H1 (cell line): ENCODE data around the gene MRTO4. TPM values are rescaled to one million over a fixed set of nuclear protein-coding genes. Genes with fewer than 3 reads are reported as not detected.
"Not testable (repeated sequence)": the region's sequence is repeated elsewhere in the genome, so short reads cannot be mapped to it uniquely, and the experiment has no call there.

Experiments
- CTCF ChIA-PET: fragments of 300-600 bp; sonication (Branson Sonifier 250); formaldehyde crosslinking; loops from one replicate; lab custom pipeline; 2021; ENCODE audit not compliant: partially characterized antibody; lab: Charles Lee
- POLR2A ChIA-PET: fragments of 300-600 bp; sonication (Branson Sonifier 250); formaldehyde crosslinking; loops from one replicate; lab custom pipeline; 2021; ENCODE audit warnings: inconsistent platforms; ENCODE audit not compliant: partially characterized antibody; lab: Charles Lee
- DNase-seq, 2 experiments: peaks; one replicate each; pipeline versions ENCODE4 v3.0.0 to v3.0.0-alpha.2; 2010 to 2022; ENCODE audit warnings: low spot score in 2 of 2, low read depth in 1 of 2, mixed read lengths in 1 of 2
- FAIRE-seq: peaks from 2 replicates; lab custom pipeline; 2011; peaks lifted over from hg19 to GRCh38; lab: Jason Lieb, UNC
- H2AFZ ChIP-seq: 2 replicates; pipeline ENCODE4 v1.8.1; 2012; ENCODE audit warnings: low read length, inconsistent platforms
- H2AK5ac ChIP-seq: 2 replicates; pipeline ENCODE4 v1.6.1; 2013; ENCODE audit warnings: low read depth, low read length
- H2BK120ac ChIP-seq: replicated peaks from 2 replicates; pipeline ENCODE3; 2013; ENCODE audit warnings: low read depth, low read length, inconsistent platforms
- H2BK12ac ChIP-seq: 2 replicates; pipeline ENCODE4 v1.6.1; 2013; ENCODE audit warnings: low read depth, low read length
- H2BK15ac ChIP-seq: 2 replicates; pipeline ENCODE4 v1.6.1; 2013; ENCODE audit warnings: low read length
- H2BK20ac ChIP-seq: 2 replicates; pipeline ENCODE4 v1.6.1; 2013; ENCODE audit warnings: low read length
- H2BK5ac ChIP-seq: 2 replicates; pipeline ENCODE4 v1.6.1; 2013; ENCODE audit warnings: low read depth, low read length
- H3K14ac ChIP-seq: 2 replicates; pipeline ENCODE4 v1.6.1; 2013; ENCODE audit warnings: inconsistent platforms; ENCODE audit not compliant: insufficient read length
- H3K18ac ChIP-seq: 2 replicates; pipeline ENCODE4 v1.6.1; 2013; ENCODE audit warnings: low read length; ENCODE audit errors: extremely low read depth
- H3K23ac ChIP-seq: 2 replicates; pipeline ENCODE4 v1.6.1; 2013; ENCODE audit warnings: inconsistent platforms; ENCODE audit not compliant: insufficient read length
- H3K23me2 ChIP-seq: 2 replicates; pipeline ENCODE4 v1.6.1; 2013; ENCODE audit warnings: low read depth, low read length
- H3K27ac ChIP-seq: 2 replicates; pipeline ENCODE4 v1.6.1; 2011; ENCODE audit warnings: low read depth, low read length, inconsistent platforms
- H3K27me3 ChIP-seq, 4 experiments: replicated peaks in 1 of 4; 1 replicate in 1 of 4; 2 replicates in 3 of 4; pipeline versions ENCODE4 v1.6.1 to v1.8.1; 2011 to 2013; ENCODE audit warnings: low read length in 3 of 4, mild to moderate bottlenecking in 3 of 4, inconsistent platforms in 2 of 4, mixed read lengths in 2 of 4, moderate library complexity in 1 of 4; ENCODE audit not compliant: control insufficient read depth in 3 of 4, insufficient read depth in 3 of 4; ENCODE audit errors: extremely low read depth in 1 of 4
- H3K36me3 ChIP-seq, 4 experiments: 2 replicates each; pipeline versions ENCODE4 v1.6.1 to v1.8.1; 2011 to 2013; ENCODE audit warnings: mild to moderate bottlenecking in 4 of 4, low read length in 3 of 4, moderate library complexity in 2 of 4, control low read depth in 1 of 4, inconsistent platforms in 1 of 4; ENCODE audit not compliant: insufficient read depth in 4 of 4, control insufficient read depth in 2 of 4
- H3K4ac ChIP-seq: replicated peaks from 2 replicates; pipeline ENCODE3; 2013; ENCODE audit warnings: low read length, low read depth, mixed read lengths, inconsistent platforms; ENCODE audit not compliant: insufficient read length
- H3K4me1 ChIP-seq, 4 experiments: replicated peaks in 1 of 4; 1 replicate in 1 of 4; 2 replicates in 3 of 4; pipeline versions ENCODE4 v1.6.1 to v1.8.1; 2011 to 2013; ENCODE audit warnings: low read length in 3 of 4, inconsistent platforms in 2 of 4, mixed read lengths in 1 of 4; ENCODE audit not compliant: insufficient read depth in 4 of 4, control insufficient read depth in 3 of 4
- H3K4me2 ChIP-seq, 2 experiments: 2 replicates each; pipeline versions ENCODE4 v1.6.1 to v1.8.1; 2011 to 2013; ENCODE audit warnings: low read depth in 2 of 2, low read length in 2 of 2, control low read depth in 1 of 2, inconsistent platforms in 1 of 2, mild to moderate bottlenecking in 1 of 2; ENCODE audit not compliant: insufficient read depth in 1 of 2
- H3K4me3 ChIP-seq, 4 experiments: fragments of 200-600, 300-600 bp in 1 of 4; sonication (generic), shearing (Covaris generic), sonication (Bioruptor Twin) in 1 of 4; 2 replicates each; pipeline versions ENCODE4 v1.5.1 to v1.8.1; 2011 to 2016; ENCODE audit warnings: low read length in 4 of 4, low read depth in 3 of 4, control low read depth in 2 of 4, inconsistent platforms in 2 of 4, mild to moderate bottlenecking in 2 of 4, mixed read lengths in 1 of 4, moderate library complexity in 1 of 4; ENCODE audit not compliant: insufficient read depth in 2 of 4; ENCODE audit errors: extremely low read depth in 1 of 4
- H3K56ac ChIP-seq: replicated peaks from 2 replicates; pipeline ENCODE3; 2013; ENCODE audit warnings: low read depth, mild to moderate bottlenecking, mixed read lengths, low read length, inconsistent platforms; ENCODE audit not compliant: insufficient read length
- H3K79me1 ChIP-seq: 2 replicates; pipeline ENCODE4 v1.6.1; 2013; ENCODE audit warnings: low read depth, low read length, control low read depth
- H3K79me2 ChIP-seq, 2 experiments: 2 replicates each; pipeline versions ENCODE4 v1.6.1 to v1.8.1; 2012 to 2013; ENCODE audit warnings: low read length in 2 of 2, mild to moderate bottlenecking in 2 of 2, inconsistent platforms in 1 of 2; ENCODE audit not compliant: insufficient read depth in 2 of 2, control insufficient read depth in 1 of 2
- H3K9ac ChIP-seq, 4 experiments: replicated peaks in 1 of 4; 1 replicate in 1 of 4; 2 replicates in 3 of 4; pipeline versions ENCODE4 v1.6.1 to v1.8.1; 2011 to 2013; ENCODE audit warnings: low read depth in 3 of 4, low read length in 3 of 4, control low read depth in 2 of 4, mild to moderate bottlenecking in 2 of 4, moderate library complexity in 2 of 4, inconsistent platforms in 1 of 4; ENCODE audit errors: extremely low read depth in 1 of 4
- H3K9me3 ChIP-seq, 2 experiments: 2 replicates each; pipeline versions ENCODE4 v1.6.1 to v1.8.1; 2012 to 2013; ENCODE audit warnings: mild to moderate bottlenecking in 2 of 2, moderate library complexity in 2 of 2, control low read depth in 1 of 2, inconsistent platforms in 1 of 2, low read depth in 1 of 2, low read length in 1 of 2, mixed read lengths in 1 of 2; ENCODE audit not compliant: insufficient read depth in 2 of 2
- H4K20me1 ChIP-seq, 2 experiments: replicated peaks in 1 of 2; 2 replicates each; pipeline versions ENCODE3 to v1.8.1; 2011 to 2013; ENCODE audit warnings: inconsistent platforms in 2 of 2, low read length in 2 of 2, mild to moderate bottlenecking in 1 of 2; ENCODE audit not compliant: insufficient read depth in 2 of 2, control insufficient read depth in 1 of 2
- H4K5ac ChIP-seq: 2 replicates; pipeline ENCODE4 v1.6.1; 2013; ENCODE audit warnings: low read length, low read depth, mixed read lengths, inconsistent platforms; ENCODE audit not compliant: insufficient read length
- H4K8ac ChIP-seq: 2 replicates; pipeline ENCODE4 v1.8.0; 2013; ENCODE audit warnings: mild to moderate bottlenecking, moderate library complexity, low read length, inconsistent platforms; ENCODE audit not compliant: insufficient read depth; ENCODE audit errors: extremely low read depth
- H4K91ac ChIP-seq: replicated peaks from 2 replicates; pipeline ENCODE3; 2013; ENCODE audit warnings: low read length, mixed read lengths, inconsistent platforms; ENCODE audit not compliant: insufficient read length
- WGBS, 2 experiments: shearing (Covaris generic) in 1 of 2; methylation state at CpG; one replicate each; pipeline versions ENCODE4 v1.1.6 to v1.1.7; 2013 to 2015; ENCODE audit warnings: low lambda C conversion rate in 2 of 2, mixed read lengths in 2 of 2, inconsistent platforms in 1 of 2, low coverage in 1 of 2, missing lambda C conversion rate in 1 of 2; ENCODE audit not compliant: insufficient replicate concordance in 2 of 2, insufficient coverage in 1 of 2, insufficient read length in 1 of 2; ENCODE audit errors: extremely low coverage in 1 of 2, missing lambda C conversion rate in 1 of 2; 5-methylcytosine and 5-hydroxymethylcytosine counted together
- polyA plus RNA-seq, 7 experiments: library from polyadenylated mRNA; depleted of rRNA in 3 of 7; stranded (reverse) in 5 of 7; unstranded in 2 of 7; fragments of >200 nt in 5 of 7; fragments of 200-250 nt in 2 of 7; gene quantifications; 1 replicate in 5 of 7; 2 replicates in 1 of 7; 4 replicates in 1 of 7; pipeline versions ENCODE4 v1.2.1 to v1.2.3, GENCODE V29; 2011 to 2013; ENCODE audit warnings: missing spikeins in 2 of 7, mixed read lengths in 2 of 7
- total RNA-seq: library from RNA; stranded (reverse); fragmentation: NEBNext Ultra II Directional; extraction: Animal tissue kit (Norgen Biotek cat#: 25700); gene quantifications from 2 replicates; pipeline ENCODE4 v1.2.1, GENCODE V29; 2021

The MRTO4 gene
- total and polyA plus RNA-seq, 2 of the 8 experiments (the other 6 are each of a cell fraction or from before 2014, with no cell fraction given) = 36.9 to 64.3 TPM

- WGBS, 2 experiments = 72% methylated on average over 22 of the region's 66 CpGs; no CpG with 5 or more reads in 1 of the 2 experiments
- H3K56ac ChIP-seq, H3K9ac ChIP-seq, H2BK12ac ChIP-seq, H4K20me1 ChIP-seq, H2AK5ac ChIP-seq, H3K27me3 ChIP-seq, FAIRE-seq, H2BK15ac ChIP-seq, H3K4me3 ChIP-seq, H2BK20ac ChIP-seq, H2BK120ac ChIP-seq, H3K23ac ChIP-seq, H3K18ac ChIP-seq, H3K4ac ChIP-seq, H3K79me1 ChIP-seq, H3K27ac ChIP-seq, H3K9me3 ChIP-seq, CTCF ChIA-PET, H4K5ac ChIP-seq, H2AFZ ChIP-seq, H2BK5ac ChIP-seq, DNase-seq, H3K4me1 ChIP-seq, H4K8ac ChIP-seq, H3K36me3 ChIP-seq, H3K14ac ChIP-seq, H3K79me2 ChIP-seq, H4K91ac ChIP-seq, H3K23me2 ChIP-seq: not testable (repeated sequence)
- POLR2A ChIA-PET = interaction anchor here (1.8 to 1.9 kb wide), 2 partner anchors 14 to 22 kb away, joined by 4 to 5 read pairs; partner anchors contain the start of genes EMC1 and MRTO4
- H3K4me2 ChIP-seq = peak overlapping the region in 1 of 2 experiments; percentile 48; a peak in 1 of 4 replicates
These were observed 22.4 kb downstream of the MRTO4 start for GRCh38 chr1:19273844-19274531.
